Measurements from ENCODE around the gene HK1. TPM values are rescaled to one million over a fixed set of nuclear protein-coding genes. Genes with fewer than 3 reads are reported as not detected.
A peak's percentile ranks its signal among the peaks of the same experiment; 100 is the strongest.

The HK1 gene
- total RNA-seq, 1 experiment from 2014 or later, result 102 TPM

GRCh38 chr10:69379800-69380199 is 101.5 kb downstream of the HK1 start:
- in situ Hi-C loops (cut with HindIII; ENCODE audit: low pct_unique_long_range_greater_than_20kb, low sequenced_read_pairs), result no loop called here

GRCh38 chr10:69382382-69383117 is 104.3 kb downstream of the HK1 start:
- in situ Hi-C loops (cut with HindIII; ENCODE audit: low pct_unique_long_range_greater_than_20kb, low sequenced_read_pairs), result no loop called here
- peak; percentile 73 for DNase-seq (ENCODE audit: low read depth)

More at GRCh38 chr10:69379800-69380199, 101.5 kb downstream of the HK1 start:
- no peak for DNase-seq (ENCODE audit: low read depth)

GRCh38 chr10:69383558-69383957 is 105.3 kb downstream of the HK1 start:
- DNase-seq (ENCODE audit: low read depth), result no peak
- in situ Hi-C loops (cut with HindIII; ENCODE audit: low pct_unique_long_range_greater_than_20kb, low sequenced_read_pairs), result no loop called here

- no peak for DNase-seq (ENCODE audit: low read depth)
- in situ Hi-C loops (cut with HindIII; ENCODE audit: low pct_unique_long_range_greater_than_20kb, low sequenced_read_pairs), result no loop called here
These were observed 106.0 kb downstream of the HK1 start for GRCh38 chr10:69384320-69384719.

- in situ Hi-C loops (cut with HindIII; ENCODE audit: low pct_unique_long_range_greater_than_20kb, low sequenced_read_pairs), result no loop called here
- DNase-seq (ENCODE audit: low read depth), result no peak
These were observed 107.4 kb downstream of the HK1 start for GRCh38 chr10:69385454-69386350.

GRCh38 chr10:69387500-69387899 is 109.2 kb downstream of the HK1 start:
- in situ Hi-C loops (cut with HindIII; ENCODE audit: low pct_unique_long_range_greater_than_20kb, low sequenced_read_pairs), result no loop called here
- DNase-seq (ENCODE audit: low read depth), result no peak

GRCh38 chr10:69388488-69388887 is 110.2 kb downstream of the HK1 start:
- DNase-seq (ENCODE audit: low read depth), result no peak
- in situ Hi-C loops (cut with HindIII; ENCODE audit: low pct_unique_long_range_greater_than_20kb, low sequenced_read_pairs), result no loop called here

GRCh38 chr10:69389827-69390490 is 111.7 kb downstream of the HK1 start:
- DNase-seq (ENCODE audit: low read depth), result peak; percentile 89
- in situ Hi-C loops (cut with HindIII; ENCODE audit: low pct_unique_long_range_greater_than_20kb, low sequenced_read_pairs), result no loop called here

GRCh38 chr10:69391158-69391557 is 112.9 kb downstream of the HK1 start:
- in situ Hi-C loops (cut with HindIII; ENCODE audit: low pct_unique_long_range_greater_than_20kb, low sequenced_read_pairs), result no loop called here
- DNase-seq (ENCODE audit: low read depth), result no peak

GRCh38 chr10:69392481-69393000 is 114.2 kb downstream of the HK1 start:
- in situ Hi-C loops (cut with HindIII; ENCODE audit: low pct_unique_long_range_greater_than_20kb, low sequenced_read_pairs), result no loop called here
- DNase-seq (ENCODE audit: low read depth), result peak; percentile 63

GRCh38 chr10:69394020-69394419 is 115.7 kb downstream of the HK1 start:
- in situ Hi-C loops (cut with HindIII; ENCODE audit: low pct_unique_long_range_greater_than_20kb, low sequenced_read_pairs), result no loop called here
- no peak for DNase-seq (ENCODE audit: low read depth)

- in situ Hi-C loops (cut with HindIII; ENCODE audit: low pct_unique_long_range_greater_than_20kb, low sequenced_read_pairs), result no loop called here
- no peak for DNase-seq (ENCODE audit: low read depth)
These were observed 119.7 kb downstream of the HK1 start for GRCh38 chr10:69397972-69398371.

GRCh38 chr10:69398466-69398865 is 120.2 kb downstream of the HK1 start:
- in situ Hi-C loops (cut with HindIII; ENCODE audit: low pct_unique_long_range_greater_than_20kb, low sequenced_read_pairs), result no loop called here

GRCh38 chr10:69400936-69401335 is 122.6 kb downstream of the HK1 start:
- in situ Hi-C loops (cut with HindIII; ENCODE audit: low pct_unique_long_range_greater_than_20kb, low sequenced_read_pairs), result no loop called here

More at GRCh38 chr10:69398466-69398865, 120.2 kb downstream of the HK1 start:
- no peak for DNase-seq (ENCODE audit: low read depth)

GRCh38 chr10:69401416-69401815 is 123.1 kb downstream of the HK1 start:
- DNase-seq (ENCODE audit: low read depth), result no peak
- in situ Hi-C loops (cut with HindIII; ENCODE audit: low pct_unique_long_range_greater_than_20kb, low sequenced_read_pairs), result no loop called here

More at GRCh38 chr10:69400936-69401335, 122.6 kb downstream of the HK1 start:
- DNase-seq (ENCODE audit: low read depth), result no peak

- in situ Hi-C loops (cut with HindIII; ENCODE audit: low pct_unique_long_range_greater_than_20kb, low sequenced_read_pairs), result no loop called here
- no peak for DNase-seq (ENCODE audit: low read depth)
These were observed 124.1 kb downstream of the HK1 start for GRCh38 chr10:69402386-69402785.

- in situ Hi-C loops (cut with HindIII; ENCODE audit: low pct_unique_long_range_greater_than_20kb, low sequenced_read_pairs), result no loop called here
These were observed 124.8 kb downstream of the HK1 start for GRCh38 chr10:69403066-69403465.

GRCh38 chr10:69403519-69403918 is 125.2 kb downstream of the HK1 start:
- in situ Hi-C loops (cut with HindIII; ENCODE audit: low pct_unique_long_range_greater_than_20kb, low sequenced_read_pairs), result no loop called here
- no peak for DNase-seq (ENCODE audit: low read depth)

More at GRCh38 chr10:69403066-69403465, 124.8 kb downstream of the HK1 start:
- DNase-seq (ENCODE audit: low read depth), result no peak

All from Caki2 (cell line).